Measurements from ENCODE around the gene CDKN2D.
"Not testable (repeated sequence)": the region's sequence is repeated elsewhere in the genome, so short reads cannot be mapped to it uniquely, and the experiment has no call there.

CDKN2D gene

DNA sequence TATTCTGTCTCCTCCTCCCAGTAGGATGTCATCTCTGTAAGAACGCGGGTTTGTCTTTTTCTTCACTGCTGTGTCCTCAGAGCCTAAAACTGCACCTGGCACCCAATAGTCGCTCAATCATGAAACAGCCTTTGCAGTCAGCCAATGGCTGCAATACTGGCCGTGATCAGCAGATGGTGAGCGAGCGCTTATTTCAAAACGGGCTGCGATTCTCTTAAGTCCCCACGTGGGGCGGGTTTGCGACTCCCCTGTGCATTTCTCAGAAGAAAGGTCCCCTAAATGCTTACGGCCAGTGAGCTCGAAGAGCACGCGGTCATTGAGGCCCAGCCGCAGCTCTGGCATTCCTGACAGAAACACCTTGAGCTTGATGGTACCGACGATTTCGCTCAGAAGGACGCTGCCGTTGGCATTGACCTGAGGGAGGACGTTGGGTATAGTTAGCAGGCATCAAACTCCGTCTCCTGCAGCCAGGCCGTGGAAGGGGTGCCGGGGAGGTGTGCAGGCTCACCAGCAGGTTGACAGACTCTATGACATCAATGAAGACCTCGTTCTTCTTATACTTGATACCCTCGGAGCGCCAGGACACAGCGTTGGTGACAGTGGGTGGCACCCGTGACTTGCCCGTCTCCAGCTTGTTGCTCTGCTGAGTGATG is 12.3 kb upstream of the CDKN2D start:
- no peak overlapping the region for H3K4me3 ChIP-seq (ENCODE audit: low read depth, low read length)
- in situ Hi-C loops (cut with HindIII; ENCODE audit: low sequenced_read_pairs) = no loop called here
- DNase-seq (ENCODE audit: low read depth, low spot score) = peak; percentile 91
- TF ChIP-seq, protein P1, sequence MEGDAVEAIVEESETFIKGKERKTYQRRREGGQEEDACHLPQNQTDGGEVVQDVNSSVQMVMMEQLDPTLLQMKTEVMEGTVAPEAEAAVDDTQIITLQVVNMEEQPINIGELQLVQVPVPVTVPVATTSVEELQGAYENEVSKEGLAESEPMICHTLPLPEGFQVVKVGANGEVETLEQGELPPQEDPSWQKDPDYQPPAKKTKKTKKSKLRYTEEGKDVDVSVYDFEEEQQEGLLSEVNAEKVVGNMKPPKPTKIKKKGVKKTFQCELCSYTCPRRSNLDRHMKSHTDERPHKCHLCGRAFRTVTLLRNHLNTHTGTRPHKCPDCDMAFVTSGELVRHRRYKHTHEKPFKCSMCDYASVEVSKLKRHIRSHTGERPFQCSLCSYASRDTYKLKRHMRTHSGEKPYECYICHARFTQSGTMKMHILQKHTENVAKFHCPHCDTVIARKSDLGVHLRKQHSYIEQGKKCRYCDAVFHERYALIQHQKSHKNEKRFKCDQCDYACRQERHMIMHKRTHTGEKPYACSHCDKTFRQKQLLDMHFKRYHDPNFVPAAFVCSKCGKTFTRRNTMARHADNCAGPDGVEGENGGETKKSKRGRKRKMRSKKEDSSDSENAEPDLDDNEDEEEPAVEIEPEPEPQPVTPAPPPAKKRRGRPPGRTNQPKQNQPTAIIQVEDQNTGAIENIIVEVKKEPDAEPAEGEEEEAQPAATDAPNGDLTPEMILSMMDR (IDR thresholded peaks at IDR 0.05; ENCODE audit: low read depth, low read length) = peak; percentile 99

DNA sequence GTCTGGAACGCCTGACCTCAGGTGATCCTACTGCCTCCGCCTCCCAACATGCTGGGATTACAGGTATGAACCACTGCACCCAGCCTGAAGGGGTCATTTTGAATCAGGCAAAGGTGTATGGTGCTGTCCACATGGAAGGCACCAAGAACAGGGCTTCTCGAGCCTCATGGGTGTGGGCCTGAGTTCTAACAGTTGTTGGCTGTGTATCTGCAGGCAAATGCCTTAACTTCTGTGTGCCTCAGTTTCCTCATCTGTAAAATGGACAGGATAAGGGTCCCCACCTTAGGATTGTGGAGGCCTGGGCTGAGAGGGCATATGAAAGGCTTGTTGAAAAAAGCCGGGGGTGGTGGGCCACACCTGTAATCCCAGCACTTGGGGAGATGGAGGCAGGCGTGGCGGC is 9.2 kb upstream of the CDKN2D start:
- TF ChIP-seq, protein P1 (IDR thresholded peaks at IDR 0.05; ENCODE audit: low read depth, low read length) = no peak
- no peak for DNase-seq (ENCODE audit: low read depth, low spot score)
- no peak overlapping the region for H3K4me3 ChIP-seq (ENCODE audit: low read depth, low read length)
- in situ Hi-C loops (cut with HindIII; ENCODE audit: low sequenced_read_pairs) = no loop called here

DNA sequence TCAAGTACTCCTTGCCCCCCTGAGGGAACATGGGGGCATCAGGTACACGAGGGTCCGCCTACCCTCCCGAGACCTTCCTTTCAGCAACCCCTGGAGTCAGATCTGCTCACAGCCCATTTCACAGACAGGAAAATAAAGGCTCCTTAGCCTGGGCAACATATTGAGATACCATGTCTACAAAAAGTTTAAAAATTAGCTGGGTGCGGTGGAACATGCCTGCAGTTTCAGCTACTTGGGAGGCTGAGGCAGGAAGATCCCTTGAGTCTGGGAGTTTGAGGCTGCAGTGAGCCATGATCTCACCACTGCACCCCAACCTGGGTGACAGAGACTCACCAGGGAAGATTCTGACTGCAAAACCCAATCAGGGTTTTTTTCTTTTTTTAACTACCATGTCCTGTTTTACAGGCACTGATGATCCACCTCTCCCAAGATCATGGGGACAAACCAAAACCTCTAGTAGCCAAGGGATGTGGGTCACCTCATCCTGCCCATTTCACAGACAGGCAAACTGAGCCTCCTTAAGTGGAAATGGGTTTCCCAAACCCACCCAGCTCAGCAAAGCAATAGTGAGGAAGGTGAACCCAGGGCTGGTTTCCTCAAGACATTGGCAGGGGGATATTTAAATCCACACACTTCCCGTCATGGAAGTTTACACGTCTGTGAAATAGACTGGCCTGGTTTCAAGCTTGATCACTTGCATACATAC is 6.4 kb upstream of the CDKN2D start:
- in situ Hi-C loops (cut with HindIII; ENCODE audit: low sequenced_read_pairs) = no loop called here
- no peak for DNase-seq (ENCODE audit: low read depth, low spot score)
- no peak overlapping the region for H3K4me3 ChIP-seq (ENCODE audit: low read depth, low read length)
- TF ChIP-seq, protein P1 (IDR thresholded peaks at IDR 0.05; ENCODE audit: low read depth, low read length) = no peak

DNA sequence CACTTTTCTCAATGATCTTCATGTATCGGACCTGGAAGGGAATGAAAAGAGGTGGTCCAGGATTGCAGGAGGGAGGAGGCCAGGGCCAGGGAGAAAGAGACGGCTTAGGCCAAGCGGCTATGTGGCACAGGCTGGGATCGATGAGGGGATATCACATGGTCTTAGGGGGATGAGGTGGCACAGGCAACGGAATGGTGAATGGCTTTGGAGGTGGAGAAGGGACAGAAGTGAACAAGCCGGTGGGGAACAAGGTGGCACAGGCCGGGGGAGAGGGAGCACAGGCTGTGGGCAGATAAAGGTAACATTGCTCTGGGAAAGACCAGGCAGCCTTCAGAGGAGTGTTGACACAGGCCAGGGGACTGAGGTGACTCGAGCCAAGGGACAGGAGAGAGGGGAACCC is 5.7 kb upstream of the CDKN2D start:
- H3K4me3 ChIP-seq (ENCODE audit: low read depth, low read length) = no peak overlapping the region
- TF ChIP-seq, protein P1 (IDR thresholded peaks at IDR 0.05; ENCODE audit: low read depth, low read length) = no peak
- no peak for DNase-seq (ENCODE audit: low read depth, low spot score)
- in situ Hi-C loops (cut with HindIII; ENCODE audit: low sequenced_read_pairs) = no loop called here

DNA sequence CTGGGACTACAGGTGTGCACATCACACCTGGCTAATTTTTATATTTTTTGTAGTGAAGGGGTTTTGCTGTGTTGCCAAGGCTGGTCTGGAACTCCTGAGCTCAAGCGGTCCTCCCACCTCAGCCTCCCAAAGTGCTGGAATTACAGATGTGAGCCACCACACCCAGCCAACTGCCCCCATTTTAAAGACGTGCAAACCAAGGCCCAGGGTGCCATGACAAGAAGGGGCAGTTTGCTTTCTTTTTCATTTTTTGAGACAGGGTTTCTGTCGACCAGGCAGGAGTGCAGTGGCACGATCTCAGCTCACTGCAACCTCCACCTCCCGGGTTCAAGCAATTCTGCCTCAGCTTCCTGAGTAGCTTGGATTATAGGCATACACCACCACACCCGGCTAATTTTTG is 5.0 kb upstream of the CDKN2D start:
- in situ Hi-C loops (cut with HindIII; ENCODE audit: low sequenced_read_pairs) = not testable (repeated sequence)

DNA sequence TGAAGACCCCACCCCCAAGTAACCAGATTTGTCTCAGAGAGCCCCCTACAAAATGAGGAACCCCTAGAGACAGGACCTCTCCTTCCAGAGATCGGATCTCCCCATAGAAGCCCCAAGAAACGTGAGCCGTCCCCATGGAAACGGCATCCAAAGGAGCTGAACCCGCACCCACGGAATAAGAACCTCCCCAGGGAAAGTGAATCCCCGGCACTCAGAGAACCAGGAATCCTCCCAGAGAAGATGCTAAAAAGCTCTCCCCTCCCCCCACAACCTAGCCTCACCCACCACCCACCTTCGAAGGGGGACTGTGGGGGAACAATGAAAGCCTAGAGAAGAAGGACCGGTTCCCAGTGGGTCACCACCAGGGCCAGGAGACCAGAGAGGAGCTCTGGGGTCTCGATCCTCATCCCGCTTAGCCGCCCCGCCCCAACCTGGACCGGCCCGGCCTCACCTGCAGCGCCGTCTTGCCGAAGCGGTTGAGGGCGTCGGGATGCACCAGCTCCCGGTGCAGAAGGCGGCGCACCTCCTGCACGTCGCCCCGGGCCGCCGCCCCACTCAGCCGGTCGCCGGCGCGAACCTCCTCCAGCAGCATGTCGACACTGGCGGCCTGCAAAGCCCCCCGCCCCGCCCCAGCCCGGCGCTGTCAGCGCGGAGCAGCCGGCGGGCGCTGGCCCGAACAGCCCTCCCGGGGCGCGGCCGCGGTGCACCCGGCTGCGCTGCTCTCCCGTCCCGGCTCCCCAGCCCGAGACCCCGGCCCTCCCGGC is 535 bp downstream of the CDKN2D start:
- peak; percentile 22 for DNase-seq (ENCODE audit: low read depth, low spot score)
- peak overlapping the region; percentile 70 for H3K4me3 ChIP-seq (ENCODE audit: low read depth, low read length)
- in situ Hi-C loops (cut with HindIII; ENCODE audit: low sequenced_read_pairs) = no loop called here
- TF ChIP-seq, protein P1 (IDR thresholded peaks at IDR 0.05; ENCODE audit: low read depth, low read length) = no peak

More for the DNA sequence above, 5.0 kb upstream of the CDKN2D start:
- H3K4me3 ChIP-seq (ENCODE audit: low read depth, low read length); DNase-seq (ENCODE audit: low read depth, low spot score): not testable (repeated sequence)

DNA sequence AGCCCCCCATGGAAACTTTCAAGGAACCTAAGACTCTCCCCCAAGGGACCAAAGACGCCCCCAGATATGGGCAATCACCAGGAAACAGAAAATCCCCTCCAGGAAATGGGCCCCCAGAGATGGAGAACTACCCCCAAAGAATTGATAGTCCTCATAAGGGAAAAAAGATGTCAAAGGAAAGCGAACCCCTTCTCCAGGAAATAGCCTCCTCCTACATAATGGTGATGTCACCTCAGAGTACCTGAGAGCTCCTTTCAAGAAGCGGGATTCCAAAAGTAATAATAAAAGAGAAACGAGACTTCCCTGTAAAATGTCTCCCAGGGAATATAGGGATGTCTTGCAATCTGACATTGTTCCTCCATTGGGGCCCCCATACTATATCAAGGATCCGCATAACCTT is 1.1 kb downstream of the CDKN2D start:
- in situ Hi-C loops (cut with HindIII; ENCODE audit: low sequenced_read_pairs) = no loop called here
- peak overlapping the region; percentile 70 for H3K4me3 ChIP-seq (ENCODE audit: low read depth, low read length)
- DNase-seq (ENCODE audit: low read depth, low spot score) = no peak
- TF ChIP-seq, protein P1 (IDR thresholded peaks at IDR 0.05; ENCODE audit: low read depth, low read length) = no peak

Data from astrocyte of the spinal cord (primary cell).